Measurements from ENCODE around the gene FAF1.
"Not testable (repeated sequence)": the region's sequence is repeated elsewhere in the genome, so short reads cannot be mapped to it uniquely, and the experiment has no call there.

Gene FAF1

GRCh38 chr1:50548243-50548642, 411.8 kb downstream of the FAF1 start:
- ATAC-seq (replicated peaks; ENCODE audit: extremely low read depth, poor library complexity, severe bottlenecking) (no peak), DNase-seq (ENCODE audit: low spot score in 2 of 2) (no peak)
- H3K36me3 Mint-ChIP-seq (ENCODE audit: insufficient read depth), result peaks cover 7% of the 10 kb centered on the region
- no peak overlapping the region for H3K27ac Mint-ChIP-seq (ENCODE audit: low read depth)
- H3K27me3 Mint-ChIP-seq, result no peaks in the 10 kb centered on the region
- no peaks in the 10 kb centered on the region for H3K9me3 Mint-ChIP-seq
- H3K4me3 Mint-ChIP-seq, result no peak overlapping the region
- no peaks in the 10 kb centered on the region for H3K4me1 Mint-ChIP-seq

- Mint-ChIP-seq H3K4me3 (no peak overlapping the region), H3K27me3 (no peaks in the 10 kb centered on the region), H3K9me3 (no peaks in the 10 kb centered on the region), H3K36me3 (ENCODE audit: insufficient read depth) (peaks cover 7% of the 10 kb centered on the region), H3K4me1 (no peaks in the 10 kb centered on the region), H3K27ac (ENCODE audit: low read depth) (no peak overlapping the region)
- DNase-seq (ENCODE audit: low spot score in 2 of 2) (no peak), ATAC-seq (replicated peaks; ENCODE audit: extremely low read depth, poor library complexity, severe bottlenecking) (no peak)
Measured at GRCh38 chr1:50542362-50542761, 417.7 kb downstream of the FAF1 start.

- peaks cover 6% of the 10 kb centered on the region for H3K36me3 Mint-ChIP-seq (ENCODE audit: insufficient read depth)
- no peaks in the 10 kb centered on the region for H3K4me1 Mint-ChIP-seq
- no peak overlapping the region for H3K27ac Mint-ChIP-seq (ENCODE audit: low read depth)
- no peak for DNase-seq (ENCODE audit: low spot score in 2 of 2)
- ATAC-seq (replicated peaks; ENCODE audit: extremely low read depth, poor library complexity, severe bottlenecking), result no peak
- no peaks in the 10 kb centered on the region for H3K27me3 Mint-ChIP-seq
- H3K4me3 Mint-ChIP-seq, result no peak overlapping the region
- H3K9me3 Mint-ChIP-seq, result no peaks in the 10 kb centered on the region
Measured at GRCh38 chr1:50538476-50538875, 421.6 kb downstream of the FAF1 start.

- H3K4me3 Mint-ChIP-seq, result no peak overlapping the region
- DNase-seq (ENCODE audit: low spot score in 2 of 2) (no peak), ATAC-seq (replicated peaks; ENCODE audit: extremely low read depth, poor library complexity, severe bottlenecking) (no peak)
- no peaks in the 10 kb centered on the region for H3K4me1 Mint-ChIP-seq
- H3K27me3 Mint-ChIP-seq, result no peaks in the 10 kb centered on the region
- H3K9me3 Mint-ChIP-seq, result no peaks in the 10 kb centered on the region
- H3K36me3 Mint-ChIP-seq (ENCODE audit: insufficient read depth), result peaks cover 4% of the 10 kb centered on the region
- no peak overlapping the region for H3K27ac Mint-ChIP-seq (ENCODE audit: low read depth)
Measured at GRCh38 chr1:50531601-50532000, 428.5 kb downstream of the FAF1 start.

GRCh38 chr1:50531027-50531426, 429.0 kb downstream of the FAF1 start:
- no peak overlapping the region for H3K27ac Mint-ChIP-seq (ENCODE audit: low read depth)
- no peaks in the 10 kb centered on the region for H3K4me1 Mint-ChIP-seq
- H3K9me3 Mint-ChIP-seq, result no peaks in the 10 kb centered on the region
- H3K27me3 Mint-ChIP-seq, result no peaks in the 10 kb centered on the region
- ATAC-seq (replicated peaks; ENCODE audit: extremely low read depth, poor library complexity, severe bottlenecking) (no peak), DNase-seq (ENCODE audit: low spot score in 2 of 2) (no peak)
- H3K4me3 Mint-ChIP-seq, result no peak overlapping the region
- H3K36me3 Mint-ChIP-seq (ENCODE audit: insufficient read depth), result peaks cover 4% of the 10 kb centered on the region

GRCh38 chr1:50529510-50529909, 430.6 kb downstream of the FAF1 start:
- Mint-ChIP-seq H3K27ac (ENCODE audit: low read depth) (no peak overlapping the region), H3K4me1 (no peaks in the 10 kb centered on the region), H3K27me3 (no peaks in the 10 kb centered on the region), H3K36me3 (ENCODE audit: insufficient read depth) (peaks cover 7% of the 10 kb centered on the region), H3K4me3 (no peak overlapping the region), H3K9me3 (peaks cover 2% of the 10 kb centered on the region)
- ATAC-seq (replicated peaks; ENCODE audit: extremely low read depth, poor library complexity, severe bottlenecking), result no peak
- no peak for DNase-seq (ENCODE audit: low spot score in 2 of 2)

GRCh38 chr1:50527987-50528320, 432.1 kb downstream of the FAF1 start:
- H3K9me3 Mint-ChIP-seq, result peaks cover 12% of the 10 kb centered on the region
- not testable (repeated sequence) for H3K27ac Mint-ChIP-seq (ENCODE audit: low read depth)

GRCh38 chr1:50527249-50527986, 432.6 kb downstream of the FAF1 start:
- H3K36me3 Mint-ChIP-seq (ENCODE audit: insufficient read depth), result peaks cover 7% of the 10 kb centered on the region
- no peaks in the 10 kb centered on the region for H3K4me1 Mint-ChIP-seq
- H3K27me3 Mint-ChIP-seq, result no peaks in the 10 kb centered on the region
- ATAC-seq (replicated peaks; ENCODE audit: extremely low read depth, poor library complexity, severe bottlenecking), result no peak
- DNase-seq (ENCODE audit: low spot score in 2 of 2), result no peak
- no peak overlapping the region for H3K27ac Mint-ChIP-seq (ENCODE audit: low read depth)
- H3K9me3 Mint-ChIP-seq, result peaks cover 12% of the 10 kb centered on the region
- no peak overlapping the region for H3K4me3 Mint-ChIP-seq

More at GRCh38 chr1:50527987-50528320, 432.1 kb downstream of the FAF1 start:
- not testable (repeated sequence) for H3K4me3 Mint-ChIP-seq; H3K36me3 Mint-ChIP-seq (ENCODE audit: insufficient read depth); H3K4me1 Mint-ChIP-seq; H3K27me3 Mint-ChIP-seq; ATAC-seq (replicated peaks; ENCODE audit: extremely low read depth, poor library complexity, severe bottlenecking); DNase-seq (ENCODE audit: low spot score in 2 of 2)

GRCh38 chr1:50526431-50526830, 433.6 kb downstream of the FAF1 start:
- no peaks in the 10 kb centered on the region for H3K27me3 Mint-ChIP-seq
- no peak overlapping the region for H3K27ac Mint-ChIP-seq (ENCODE audit: low read depth)
- ATAC-seq (replicated peaks; ENCODE audit: extremely low read depth, poor library complexity, severe bottlenecking), result no peak
- H3K4me3 Mint-ChIP-seq, result no peak overlapping the region
- no peaks in the 10 kb centered on the region for H3K4me1 Mint-ChIP-seq
- H3K9me3 Mint-ChIP-seq, result peaks cover 12% of the 10 kb centered on the region
- DNase-seq (ENCODE audit: low spot score in 2 of 2), result no peak
- peaks cover 7% of the 10 kb centered on the region for H3K36me3 Mint-ChIP-seq (ENCODE audit: insufficient read depth)

- H3K27ac Mint-ChIP-seq (ENCODE audit: low read depth), result no peak overlapping the region
- peaks cover 8% of the 10 kb centered on the region for H3K36me3 Mint-ChIP-seq (ENCODE audit: insufficient read depth)
- no peaks in the 10 kb centered on the region for H3K4me1 Mint-ChIP-seq
- peaks cover 12% of the 10 kb centered on the region for H3K9me3 Mint-ChIP-seq
- ATAC-seq (replicated peaks; ENCODE audit: extremely low read depth, poor library complexity, severe bottlenecking) (no peak), DNase-seq (ENCODE audit: low spot score in 2 of 2) (no peak)
- H3K27me3 Mint-ChIP-seq, result no peaks in the 10 kb centered on the region
- H3K4me3 Mint-ChIP-seq, result no peak overlapping the region
Measured at GRCh38 chr1:50523548-50523947, 436.5 kb downstream of the FAF1 start.

- H3K4me3 Mint-ChIP-seq, result no peak overlapping the region
- H3K27ac Mint-ChIP-seq (ENCODE audit: low read depth), result no peak overlapping the region
- no peaks in the 10 kb centered on the region for H3K4me1 Mint-ChIP-seq
- ATAC-seq (replicated peaks; ENCODE audit: extremely low read depth, poor library complexity, severe bottlenecking) (no peak), DNase-seq (ENCODE audit: low spot score in 2 of 2) (no peak)
- H3K36me3 Mint-ChIP-seq (ENCODE audit: insufficient read depth), result peaks cover 9% of the 10 kb centered on the region
- H3K9me3 Mint-ChIP-seq, result peaks cover 12% of the 10 kb centered on the region
- no peaks in the 10 kb centered on the region for H3K27me3 Mint-ChIP-seq
Measured at GRCh38 chr1:50522691-50523342, 437.2 kb downstream of the FAF1 start.

- ATAC-seq (replicated peaks; ENCODE audit: extremely low read depth, poor library complexity, severe bottlenecking) (no peak), DNase-seq (ENCODE audit: low spot score in 2 of 2) (no peak)
- H3K36me3 Mint-ChIP-seq (ENCODE audit: insufficient read depth), result peaks cover 6% of the 10 kb centered on the region
- H3K4me3 Mint-ChIP-seq, result no peak overlapping the region
- H3K27me3 Mint-ChIP-seq, result no peaks in the 10 kb centered on the region
- H3K4me1 Mint-ChIP-seq, result no peaks in the 10 kb centered on the region
- peaks cover 12% of the 10 kb centered on the region for H3K9me3 Mint-ChIP-seq
- no peak overlapping the region for H3K27ac Mint-ChIP-seq (ENCODE audit: low read depth)
Measured at GRCh38 chr1:50521703-50522102, 438.4 kb downstream of the FAF1 start.

GRCh38 chr1:50517488-50517887, 442.6 kb downstream of the FAF1 start:
- no peaks in the 10 kb centered on the region for H3K9me3 Mint-ChIP-seq
- DNase-seq (ENCODE audit: low spot score in 2 of 2) (no peak), ATAC-seq (replicated peaks; ENCODE audit: extremely low read depth, poor library complexity, severe bottlenecking) (no peak)
- H3K27ac Mint-ChIP-seq (ENCODE audit: low read depth), result no peak overlapping the region
- no peak overlapping the region for H3K4me3 Mint-ChIP-seq
- H3K27me3 Mint-ChIP-seq, result no peaks in the 10 kb centered on the region
- no peaks in the 10 kb centered on the region for H3K4me1 Mint-ChIP-seq
- H3K36me3 Mint-ChIP-seq (ENCODE audit: insufficient read depth), result peaks cover 8% of the 10 kb centered on the region
